Activated CD4-positive, alpha-beta T cell treated with anti-CD3 and anti-CD28 coated beads, Interleukin-2, amount 10 ng/mL, durations not matched to agents 24 days and 14 days (primary cell): ENCODE measurements around the gene HTRA1. TPM values are rescaled to one million over a fixed set of nuclear protein-coding genes. Genes with fewer than 3 reads are reported as not detected.

Experiments used
- DNase-seq: peaks from one replicate; pipeline ENCODE4 v3.0.0; 2022
- H3K27ac Mint-ChIP-seq: one replicate; pipeline ENCODE4 v1.8.0; 2022; ENCODE audit warnings: mild to moderate bottlenecking, mixed read lengths
- H3K27me3 Mint-ChIP-seq: one replicate; pipeline ENCODE4 v1.8.0; 2022; ENCODE audit warnings: mixed read lengths
- H3K36me3 Mint-ChIP-seq: one replicate; pipeline ENCODE4 v1.8.0; 2022; ENCODE audit warnings: low read depth, mild to moderate bottlenecking, mixed read lengths
- H3K4me1 Mint-ChIP-seq: one replicate; pipeline ENCODE4 v1.8.0; 2021; ENCODE audit warnings: mixed read lengths
- H3K4me3 Mint-ChIP-seq: one replicate; pipeline ENCODE4 v1.8.0; 2022; ENCODE audit warnings: mild to moderate bottlenecking, moderate library complexity, mixed read lengths
- H3K9me3 Mint-ChIP-seq: one replicate; pipeline ENCODE4 v1.8.0; 2021; ENCODE audit warnings: mixed read lengths
- intact Hi-C: fragments of 100-400 bp; cut with micrococcal nuclease; formaldehyde crosslinking; loops from one replicate; pipeline ENCODE4 v1.15.1; 2023
- total RNA-seq: library from RNA; stranded (reverse); gene quantifications from 2 replicates; pipeline ENCODE4 v1.2.3, GENCODE V29; 2022

HTRA1 gene
- total RNA-seq, 1 donor from 2014 or later: not detected

GRCh38 chr10:122537545-122537944 lies 76.2 kb downstream of the HTRA1 start:
- no peaks in the 10 kb centered on the region for H3K36me3 Mint-ChIP-seq
- peaks cover 2% of the 10 kb centered on the region for H3K4me1 Mint-ChIP-seq
- no peak overlapping the region for H3K27ac Mint-ChIP-seq
- peaks cover 5% of the 10 kb centered on the region for H3K9me3 Mint-ChIP-seq
- DNase-seq: no peak
- H3K27me3 Mint-ChIP-seq: peaks cover 26% of the 10 kb centered on the region
- intact Hi-C loops: no loop called here
- H3K4me3 Mint-ChIP-seq: no peak overlapping the region

GRCh38 chr10:122541541-122542002 lies 80.2 kb downstream of the HTRA1 start:
- Mint-ChIP-seq H3K27me3 (peaks cover 25% of the 10 kb centered on the region), H3K4me3 (no peak overlapping the region), H3K36me3 (no peaks in the 10 kb centered on the region), H3K4me1 (peaks cover 2% of the 10 kb centered on the region), H3K27ac (no peak overlapping the region), H3K9me3 (peaks cover 2% of the 10 kb centered on the region)
- DNase-seq: no peak
- intact Hi-C loops: no loop called here

GRCh38 chr10:122543676-122544445 lies 82.5 kb downstream of the HTRA1 start:
- H3K4me3 Mint-ChIP-seq: no peak overlapping the region
- peaks cover 23% of the 10 kb centered on the region for H3K27me3 Mint-ChIP-seq
- H3K9me3 Mint-ChIP-seq: no peaks in the 10 kb centered on the region
- no peak overlapping the region for H3K27ac Mint-ChIP-seq
- H3K36me3 Mint-ChIP-seq: no peaks in the 10 kb centered on the region
- intact Hi-C loops: no loop called here
- DNase-seq: no peak
- peaks cover 2% of the 10 kb centered on the region for H3K4me1 Mint-ChIP-seq

GRCh38 chr10:122544493-122544892 lies 83.1 kb downstream of the HTRA1 start:
- H3K36me3 Mint-ChIP-seq: no peaks in the 10 kb centered on the region
- no peaks in the 10 kb centered on the region for H3K9me3 Mint-ChIP-seq
- intact Hi-C loops: no loop called here
- H3K4me1 Mint-ChIP-seq: peaks cover 2% of the 10 kb centered on the region
- H3K4me3 Mint-ChIP-seq: no peak overlapping the region
- peaks cover 21% of the 10 kb centered on the region for H3K27me3 Mint-ChIP-seq
- no peak for DNase-seq
- H3K27ac Mint-ChIP-seq: no peak overlapping the region

GRCh38 chr10:122546242-122546641 lies 84.9 kb downstream of the HTRA1 start:
- no peak overlapping the region for H3K4me3 Mint-ChIP-seq
- H3K9me3 Mint-ChIP-seq: no peaks in the 10 kb centered on the region
- intact Hi-C loops: no loop called here
- H3K4me1 Mint-ChIP-seq: peaks cover 2% of the 10 kb centered on the region
- H3K27me3 Mint-ChIP-seq: peaks cover 10% of the 10 kb centered on the region
- H3K27ac Mint-ChIP-seq: no peak overlapping the region
- H3K36me3 Mint-ChIP-seq: no peaks in the 10 kb centered on the region
- DNase-seq: no peak

GRCh38 chr10:122548407-122549085 lies 87.2 kb downstream of the HTRA1 start:
- Mint-ChIP-seq H3K27me3 (peaks cover 6% of the 10 kb centered on the region), H3K9me3 (no peaks in the 10 kb centered on the region), H3K36me3 (no peaks in the 10 kb centered on the region), H3K4me3 (no peak overlapping the region), H3K4me1 (peaks cover 5% of the 10 kb centered on the region), H3K27ac (no peak overlapping the region)
- intact Hi-C loops: no loop called here
- no peak for DNase-seq

- H3K4me3 Mint-ChIP-seq: no peak overlapping the region
- intact Hi-C loops: no loop called here
- peaks cover 5% of the 10 kb centered on the region for H3K4me1 Mint-ChIP-seq
These were observed 88.3 kb downstream of the HTRA1 start for GRCh38 chr10:122549636-122550035.

GRCh38 chr10:122550427-122550826 lies 89.1 kb downstream of the HTRA1 start:
- Mint-ChIP-seq H3K27me3 (no peaks in the 10 kb centered on the region), H3K36me3 (no peaks in the 10 kb centered on the region), H3K4me1 (peaks cover 5% of the 10 kb centered on the region), H3K27ac (no peak overlapping the region), H3K4me3 (no peak overlapping the region), H3K9me3 (no peaks in the 10 kb centered on the region)
- no peak for DNase-seq
- intact Hi-C loops: no loop called here

More at GRCh38 chr10:122549636-122550035, 88.3 kb downstream of the HTRA1 start:
- no peak for DNase-seq
- no peak overlapping the region for H3K27ac Mint-ChIP-seq
- H3K9me3 Mint-ChIP-seq: no peaks in the 10 kb centered on the region
- no peaks in the 10 kb centered on the region for H3K36me3 Mint-ChIP-seq
- no peaks in the 10 kb centered on the region for H3K27me3 Mint-ChIP-seq

- H3K36me3 Mint-ChIP-seq: no peaks in the 10 kb centered on the region
- no peak for DNase-seq
- H3K9me3 Mint-ChIP-seq: no peaks in the 10 kb centered on the region
- H3K4me1 Mint-ChIP-seq: peaks cover 5% of the 10 kb centered on the region
- H3K27me3 Mint-ChIP-seq: no peaks in the 10 kb centered on the region
- H3K4me3 Mint-ChIP-seq: no peak overlapping the region
- H3K27ac Mint-ChIP-seq: no peak overlapping the region
- intact Hi-C loops: no loop called here
These were observed 89.6 kb downstream of the HTRA1 start for GRCh38 chr10:122550983-122551382.

- intact Hi-C loops: no loop called here
- H3K27ac Mint-ChIP-seq: no peak overlapping the region
- peaks cover 3% of the 10 kb centered on the region for H3K27me3 Mint-ChIP-seq
- no peaks in the 10 kb centered on the region for H3K36me3 Mint-ChIP-seq
- H3K4me3 Mint-ChIP-seq: no peak overlapping the region
- no peaks in the 10 kb centered on the region for H3K9me3 Mint-ChIP-seq
- DNase-seq: no peak
- H3K4me1 Mint-ChIP-seq: peaks cover 5% of the 10 kb centered on the region
These were observed 90.1 kb downstream of the HTRA1 start for GRCh38 chr10:122551450-122551849.

- intact Hi-C loops: no loop called here
- no peaks in the 10 kb centered on the region for H3K36me3 Mint-ChIP-seq
- no peak overlapping the region for H3K27ac Mint-ChIP-seq
- peaks cover 3% of the 10 kb centered on the region for H3K27me3 Mint-ChIP-seq
- DNase-seq: no peak
- H3K4me1 Mint-ChIP-seq: peaks cover 5% of the 10 kb centered on the region
- H3K9me3 Mint-ChIP-seq: no peaks in the 10 kb centered on the region
- no peak overlapping the region for H3K4me3 Mint-ChIP-seq
These were observed 92.0 kb downstream of the HTRA1 start for GRCh38 chr10:122553341-122553740.

GRCh38 chr10:122554131-122555036 lies 93.0 kb downstream of the HTRA1 start:
- intact Hi-C loops: no loop called here

GRCh38 chr10:122555442-122555841 lies 94.1 kb downstream of the HTRA1 start:
- no peak overlapping the region for H3K4me3 Mint-ChIP-seq
- intact Hi-C loops: no loop called here
- H3K27me3 Mint-ChIP-seq: peaks cover 15% of the 10 kb centered on the region
- H3K27ac Mint-ChIP-seq: no peak overlapping the region
- H3K9me3 Mint-ChIP-seq: no peaks in the 10 kb centered on the region
- no peak for DNase-seq
- no peaks in the 10 kb centered on the region for H3K36me3 Mint-ChIP-seq
- H3K4me1 Mint-ChIP-seq: peaks cover 13% of the 10 kb centered on the region

More at GRCh38 chr10:122554131-122555036, 93.0 kb downstream of the HTRA1 start:
- peaks cover 13% of the 10 kb centered on the region for H3K4me1 Mint-ChIP-seq
- no peak for DNase-seq
- peaks cover 7% of the 10 kb centered on the region for H3K27me3 Mint-ChIP-seq
- no peak overlapping the region for H3K27ac Mint-ChIP-seq
- H3K36me3 Mint-ChIP-seq: no peaks in the 10 kb centered on the region
- H3K4me3 Mint-ChIP-seq: no peak overlapping the region
- no peaks in the 10 kb centered on the region for H3K9me3 Mint-ChIP-seq
